M059J (cell line): ENCODE measurements around the gene NEK6. TPM values are rescaled to one million over a fixed set of nuclear protein-coding genes. Genes with fewer than 3 reads are reported as not detected.

Experiments
- DNase-seq: peaks from one replicate; pipeline ENCODE4 v3.0.0-alpha.2; 2012; ENCODE audit warnings: low read depth
- total RNA-seq: library from RNA; depleted of rRNA; stranded (reverse); fragments of >200 nt; shearing (Covaris generic); gene quantifications from 2 replicates; pipeline ENCODE4 v1.2.3, GENCODE V29; 2014; rRNA removed

The NEK6 gene
- total RNA-seq, 1 experiment from 2014 or later, result 88.5 TPM

- DNase-seq, result peak; percentile 62
These were observed 141.7 kb downstream of the NEK6 start for GRCh38 chr9:124399323-124399967.

- DNase-seq, result no peak
These were observed 142.5 kb downstream of the NEK6 start for GRCh38 chr9:124399968-124400940.

Other genes with a start within 250 kb of the NEK6 start
- gene LHX2, start 246.2 kb upstream of the NEK6 start, total RNA-seq, result 2.9 and 5.3 TPM in 2 replicates
- gene PSMB7, start 157.5 kb downstream of the NEK6 start, total RNA-seq, result 389 and 692 TPM in 2 replicates
- gene ADGRD2, start 192.5 kb downstream of the NEK6 start, total RNA-seq, result not detected in 2 replicates
- gene NR5A1, start 249.4 kb downstream of the NEK6 start, total RNA-seq, result 0.02 TPM in 1 of 2 replicates, not detected in the other